Subcutaneous adipose tissue (tissue), 4 donors: Measurements from ENCODE around the gene PLXNC1. TPM values are rescaled to one million over a fixed set of nuclear protein-coding genes. Genes with fewer than 3 reads are reported as not detected.

Source experiments
- total RNA-seq, 4 donors: library from RNA; depleted of rRNA; stranded (reverse); fragments of >200 nt; gene quantifications; one replicate each; pipeline ENCODE4 v1.1.0, GENCODE V29; 2016
- TF ChIP-seq, protein P1 (sequence below): fragments of 450-650 bp; IDR thresholded peaks from one replicate; pipeline ENCODE4 v1.5.1; 2016; ENCODE audit warnings: low read depth, mild to moderate bottlenecking, control low read depth, antibody characterized with exemption, moderate library complexity

PLXNC1 gene
- total RNA-seq, 4 donors from 2014 or later = 5.7 to 32.3 (median 8.1) TPM

GRCh38 chr12:94121886-94122285 lies 26.5 kb upstream of the PLXNC1 start:
- TF ChIP-seq, protein P1, sequence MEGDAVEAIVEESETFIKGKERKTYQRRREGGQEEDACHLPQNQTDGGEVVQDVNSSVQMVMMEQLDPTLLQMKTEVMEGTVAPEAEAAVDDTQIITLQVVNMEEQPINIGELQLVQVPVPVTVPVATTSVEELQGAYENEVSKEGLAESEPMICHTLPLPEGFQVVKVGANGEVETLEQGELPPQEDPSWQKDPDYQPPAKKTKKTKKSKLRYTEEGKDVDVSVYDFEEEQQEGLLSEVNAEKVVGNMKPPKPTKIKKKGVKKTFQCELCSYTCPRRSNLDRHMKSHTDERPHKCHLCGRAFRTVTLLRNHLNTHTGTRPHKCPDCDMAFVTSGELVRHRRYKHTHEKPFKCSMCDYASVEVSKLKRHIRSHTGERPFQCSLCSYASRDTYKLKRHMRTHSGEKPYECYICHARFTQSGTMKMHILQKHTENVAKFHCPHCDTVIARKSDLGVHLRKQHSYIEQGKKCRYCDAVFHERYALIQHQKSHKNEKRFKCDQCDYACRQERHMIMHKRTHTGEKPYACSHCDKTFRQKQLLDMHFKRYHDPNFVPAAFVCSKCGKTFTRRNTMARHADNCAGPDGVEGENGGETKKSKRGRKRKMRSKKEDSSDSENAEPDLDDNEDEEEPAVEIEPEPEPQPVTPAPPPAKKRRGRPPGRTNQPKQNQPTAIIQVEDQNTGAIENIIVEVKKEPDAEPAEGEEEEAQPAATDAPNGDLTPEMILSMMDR = no peak

- TF ChIP-seq, protein P1 = no peak
These were observed 25.8 kb upstream of the PLXNC1 start for GRCh38 chr12:94122591-94122990.

DNA sequence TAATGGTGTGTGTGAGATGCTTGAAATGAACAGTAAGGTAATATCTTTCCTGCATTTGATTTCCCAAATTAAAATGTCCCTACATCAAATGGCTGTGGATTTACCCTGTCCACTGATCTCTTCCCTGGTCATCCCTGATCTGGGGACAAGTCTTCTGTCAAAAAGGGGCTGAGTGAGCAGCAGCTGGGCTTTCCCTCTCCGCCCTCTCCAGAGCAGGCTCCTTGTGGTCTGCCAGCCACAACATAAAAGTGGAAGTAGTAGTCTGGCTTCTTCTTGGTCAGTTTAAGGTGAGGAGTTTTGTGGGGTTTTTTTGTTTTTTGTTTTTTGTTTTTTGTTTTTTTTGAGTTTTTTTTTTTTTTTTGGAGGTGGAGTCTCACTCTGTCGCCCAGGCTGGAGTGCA lies 25.2 kb upstream of the PLXNC1 start:
- TF ChIP-seq, protein P1 = no peak

GRCh38 chr12:94126067-94126466 lies 22.3 kb upstream of the PLXNC1 start:
- TF ChIP-seq, protein P1 = no peak

GRCh38 chr12:94127239-94128131 lies 20.9 kb upstream of the PLXNC1 start:
- TF ChIP-seq, protein P1 = no peak

DNA sequence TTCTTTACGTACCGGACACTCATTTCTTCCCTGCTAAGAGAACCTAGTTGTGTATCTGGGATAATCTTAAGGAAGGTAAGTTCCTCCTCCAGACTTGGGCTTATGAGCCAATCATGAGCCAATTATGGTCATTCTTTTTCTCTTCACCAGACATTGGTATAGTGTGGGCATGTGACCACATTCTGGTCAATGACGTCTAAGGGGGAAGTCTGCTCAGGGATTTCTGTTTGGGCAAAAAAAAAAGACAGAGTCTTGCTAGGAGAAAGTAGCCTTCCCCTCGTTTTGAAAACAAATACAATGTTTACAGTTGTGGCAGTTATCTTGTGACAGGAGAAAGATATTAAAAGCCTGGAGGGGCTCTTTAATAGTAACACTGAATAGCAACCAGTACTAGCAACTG lies 20.1 kb upstream of the PLXNC1 start:
- TF ChIP-seq, protein P1 = no peak

GRCh38 chr12:94133964-94134795 lies 14.2 kb upstream of the PLXNC1 start:
- TF ChIP-seq, protein P1 = no peak
